Measurements from ENCODE around the gene HPCAL1. TPM values are rescaled to one million over a fixed set of nuclear protein-coding genes. Genes with fewer than 3 reads are reported as not detected.

Gene HPCAL1
- total RNA-seq, 1 donor from 2014 or later: 17.3 TPM

- Mint-ChIP-seq H3K4me1 (peaks cover 7% of the 10 kb centered on the region), H3K9me3 (no peaks in the 10 kb centered on the region), H3K27me3 (ENCODE audit: low read depth) (no peaks in the 10 kb centered on the region), H3K27ac (ENCODE audit: unreplicated experiment) (no peak overlapping the region), H3K36me3 (ENCODE audit: low read depth) (no peaks in the 10 kb centered on the region), H3K4me3 (no peak overlapping the region)
- no peak for TF ChIP-seq CTCF (conservative IDR thresholded peaks at IDR 0.05)
- no peak for DNase-seq (ENCODE audit: low read depth, low spot score)
These were observed 36.5 kb upstream of the HPCAL1 start for GRCh38 chr2:10266133-10266620.

GRCh38 chr2:10267036-10267435 is 35.7 kb upstream of the HPCAL1 start:
- no peak for DNase-seq (ENCODE audit: low read depth, low spot score)
- H3K4me3 Mint-ChIP-seq: no peak overlapping the region
- no peak overlapping the region for H3K27ac Mint-ChIP-seq (ENCODE audit: unreplicated experiment)
- peaks cover 3% of the 10 kb centered on the region for H3K4me1 Mint-ChIP-seq
- H3K36me3 Mint-ChIP-seq (ENCODE audit: low read depth): no peaks in the 10 kb centered on the region
- TF ChIP-seq CTCF (conservative IDR thresholded peaks at IDR 0.05): no peak
- H3K27me3 Mint-ChIP-seq (ENCODE audit: low read depth): no peaks in the 10 kb centered on the region
- H3K9me3 Mint-ChIP-seq: no peaks in the 10 kb centered on the region

GRCh38 chr2:10267551-10268465 is 34.9 kb upstream of the HPCAL1 start:
- Mint-ChIP-seq H3K27ac (ENCODE audit: unreplicated experiment) (no peak overlapping the region), H3K9me3 (no peaks in the 10 kb centered on the region), H3K27me3 (ENCODE audit: low read depth) (no peaks in the 10 kb centered on the region), H3K4me1 (peaks cover 3% of the 10 kb centered on the region), H3K36me3 (ENCODE audit: low read depth) (no peaks in the 10 kb centered on the region), H3K4me3 (no peak overlapping the region)
- no peak for DNase-seq (ENCODE audit: low read depth, low spot score)
- TF ChIP-seq CTCF (conservative IDR thresholded peaks at IDR 0.05): no peak

GRCh38 chr2:10269291-10269690 is 33.4 kb upstream of the HPCAL1 start:
- Mint-ChIP-seq H3K4me1 (peaks cover 3% of the 10 kb centered on the region), H3K4me3 (no peak overlapping the region), H3K27ac (ENCODE audit: unreplicated experiment) (no peak overlapping the region), H3K9me3 (no peaks in the 10 kb centered on the region), H3K36me3 (ENCODE audit: low read depth) (no peaks in the 10 kb centered on the region), H3K27me3 (ENCODE audit: low read depth) (no peaks in the 10 kb centered on the region)
- TF ChIP-seq CTCF (conservative IDR thresholded peaks at IDR 0.05): no peak
- no peak for DNase-seq (ENCODE audit: low read depth, low spot score)

GRCh38 chr2:10269711-10270610 is 32.7 kb upstream of the HPCAL1 start:
- Mint-ChIP-seq H3K4me3 (no peak overlapping the region), H3K4me1 (peaks cover 3% of the 10 kb centered on the region), H3K27me3 (ENCODE audit: low read depth) (no peaks in the 10 kb centered on the region), H3K9me3 (no peaks in the 10 kb centered on the region), H3K36me3 (ENCODE audit: low read depth) (no peaks in the 10 kb centered on the region), H3K27ac (ENCODE audit: unreplicated experiment) (no peak overlapping the region)
- DNase-seq (ENCODE audit: low read depth, low spot score): no peak
- TF ChIP-seq CTCF (conservative IDR thresholded peaks at IDR 0.05): no peak

Data from neural crest cell (in vitro differentiated cells).